GM21447 (cell line): ENCODE data around the gene NPDC1.
"Not testable (repeated sequence)": the region's sequence is repeated elsewhere in the genome, so short reads cannot be mapped to it uniquely, and the experiment has no call there.

Experiments used
- ATAC-seq: cut with Tn5 transposase; IDR thresholded peaks from one replicate; pipeline ENCODE4 v1.9.1; 2021; ENCODE audit not compliant: unreplicated experiment

NPDC1 gene

DNA sequence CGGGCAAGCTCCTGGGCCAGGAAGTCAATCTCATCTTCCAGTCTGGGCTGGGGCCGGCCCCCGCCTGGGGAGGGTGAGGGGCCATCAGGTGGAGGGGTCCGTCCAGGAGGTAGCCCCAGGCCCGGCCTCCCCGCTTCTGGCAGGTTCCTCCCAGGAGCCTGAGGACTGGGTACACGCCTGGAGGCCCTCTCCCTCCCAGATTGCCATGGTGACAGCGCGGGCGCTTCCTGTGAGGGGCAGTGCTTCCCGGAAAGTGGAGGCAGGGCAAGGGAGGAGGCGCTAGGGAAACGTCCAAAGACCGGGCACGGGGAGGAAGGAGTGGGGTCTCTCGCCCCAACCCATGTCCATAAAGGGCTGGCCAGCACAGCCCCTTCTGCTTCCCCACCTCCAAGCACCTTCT is 4.9 kb downstream of the NPDC1 start:
- ATAC-seq, result no peak

DNA sequence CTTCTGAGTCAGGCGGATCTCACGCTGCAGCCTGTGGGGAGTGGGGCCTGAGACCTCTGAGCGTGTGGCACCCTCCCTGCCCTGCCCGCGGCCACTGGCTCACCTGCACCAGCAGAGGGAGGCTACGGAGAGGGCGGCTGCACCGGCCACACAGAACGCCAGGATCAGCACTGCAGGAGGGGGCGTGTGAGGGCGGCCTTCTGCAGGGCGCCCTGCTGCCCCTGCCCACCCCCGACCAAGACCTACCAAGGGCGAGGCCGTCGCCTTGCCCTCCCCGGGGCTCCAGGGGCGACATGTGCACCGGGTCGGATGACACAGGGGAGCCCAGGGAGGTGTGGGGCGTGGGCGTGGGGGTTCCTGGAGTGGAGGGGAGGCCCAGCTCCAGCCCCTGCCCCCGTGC is 5.4 kb downstream of the NPDC1 start:
- no peak for ATAC-seq

DNA sequence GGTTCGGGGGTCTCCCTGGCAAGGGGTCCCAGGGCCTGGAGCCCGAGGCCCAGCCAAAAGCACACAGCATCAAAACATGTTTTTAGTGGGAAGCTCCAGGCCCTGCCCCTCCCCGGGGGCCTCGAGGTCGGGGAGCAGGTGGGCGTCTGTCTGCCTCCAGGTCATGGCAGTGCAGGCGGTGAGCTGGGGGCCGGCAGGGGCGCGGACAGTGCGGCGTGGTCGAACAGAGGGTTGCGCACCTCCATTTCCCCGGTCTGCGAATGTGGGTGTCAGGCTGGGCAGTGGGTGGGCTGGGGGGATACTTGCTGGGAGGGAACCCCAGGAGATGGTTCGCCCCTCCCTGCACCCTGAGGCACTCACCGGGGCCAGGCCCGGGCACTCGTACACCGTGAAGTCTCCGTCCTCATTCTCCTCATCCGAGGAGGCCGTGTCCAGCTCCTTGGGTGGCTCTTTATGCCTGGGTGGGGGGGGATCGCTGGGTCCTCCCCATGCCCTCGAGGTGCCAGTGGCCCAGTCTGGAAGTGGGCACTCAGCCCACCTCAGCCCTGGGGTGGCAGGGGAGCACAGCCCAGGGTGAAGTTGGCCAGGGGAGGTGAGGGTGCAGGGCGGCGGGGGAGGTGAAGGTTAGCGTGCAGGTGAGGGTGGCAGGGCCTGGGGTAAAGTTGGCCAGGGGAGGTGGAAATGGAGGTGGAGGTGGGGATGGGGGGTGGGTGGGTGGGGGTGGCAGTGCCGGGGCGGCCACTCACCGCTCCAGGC is 6.2 kb downstream of the NPDC1 start:
- ATAC-seq, result no peak

DNA sequence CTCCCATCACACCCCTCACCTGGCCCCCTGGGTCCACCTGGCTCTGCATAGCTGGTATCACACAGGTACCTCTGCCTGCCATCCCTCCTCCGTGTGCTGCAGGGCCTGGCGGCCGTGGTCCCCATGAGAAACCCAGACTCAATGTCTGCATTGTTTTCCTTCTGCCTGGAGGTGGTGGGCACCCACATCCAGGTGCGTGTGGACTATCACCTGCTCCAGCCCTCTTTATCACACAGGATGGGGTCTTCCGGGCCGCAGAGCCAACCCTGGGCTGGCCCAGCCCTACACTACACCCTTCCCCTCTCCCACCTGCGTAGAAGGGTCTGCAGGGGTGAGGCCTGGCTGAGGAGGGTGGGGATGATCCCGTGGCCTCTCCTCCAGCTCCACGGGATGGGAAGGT is 7.1 kb downstream of the NPDC1 start:
- ATAC-seq, result no peak

DNA sequence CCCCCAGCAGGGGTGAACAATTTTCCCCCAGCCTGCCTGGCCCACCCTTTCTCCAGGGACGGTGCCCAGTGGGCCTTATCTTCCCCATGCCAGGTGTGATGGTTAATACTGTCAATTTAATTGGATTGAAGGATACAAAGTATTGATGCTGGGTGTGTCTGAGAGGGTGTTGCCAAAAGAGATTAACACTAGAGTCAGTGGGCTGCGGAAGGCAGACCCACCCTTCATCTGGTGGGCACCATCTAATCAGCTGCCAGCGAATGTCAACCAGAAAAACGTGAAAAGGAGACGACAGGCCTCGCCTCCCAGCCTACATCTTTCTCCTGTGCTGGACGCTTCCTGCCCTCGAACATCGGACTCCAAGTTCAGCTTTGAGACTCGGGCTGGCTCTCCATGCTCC is 8.5 kb downstream of the NPDC1 start:
- no peak for ATAC-seq

DNA sequence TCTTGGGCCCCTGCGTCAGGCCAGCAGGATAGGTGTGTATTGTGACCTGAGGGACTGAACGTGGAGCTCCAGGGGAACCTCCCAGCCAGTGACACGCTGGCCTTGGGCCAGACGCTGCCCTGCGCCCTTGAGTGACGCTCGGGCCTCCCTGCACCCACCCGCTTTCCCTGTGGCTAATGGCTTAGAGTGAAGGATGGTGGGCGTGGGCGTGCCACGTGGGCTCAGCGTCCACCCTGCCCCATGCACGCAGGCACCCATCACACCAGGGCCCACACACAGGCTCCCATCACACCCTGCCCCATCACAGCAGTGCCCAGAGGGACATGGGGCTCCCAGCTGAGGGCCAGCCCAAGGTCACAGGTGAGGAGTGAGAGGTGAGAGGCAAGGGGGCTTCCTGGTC is 8.9 kb downstream of the NPDC1 start:
- no peak for ATAC-seq

DNA sequence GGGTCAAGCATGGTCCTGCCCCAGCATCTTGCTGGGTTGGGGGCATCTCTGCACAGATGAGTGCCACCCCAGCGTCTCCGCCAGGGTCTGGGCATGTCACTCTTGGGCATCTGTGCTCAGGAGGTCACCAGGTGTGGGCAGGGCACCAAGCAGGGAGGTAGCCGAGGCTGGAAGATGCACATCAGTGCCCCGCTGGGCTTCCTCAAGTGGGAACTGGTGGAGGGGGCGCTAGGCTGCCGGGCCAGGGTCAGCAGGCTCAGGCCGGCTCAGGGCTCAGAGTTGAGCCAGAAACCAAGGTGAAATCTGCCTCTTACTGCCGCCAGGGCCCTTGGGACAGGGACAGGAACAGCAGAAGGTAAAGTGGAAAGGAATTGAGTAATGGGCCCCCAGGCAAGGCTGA is 10.0 kb downstream of the NPDC1 start:
- ATAC-seq, result no peak

DNA sequence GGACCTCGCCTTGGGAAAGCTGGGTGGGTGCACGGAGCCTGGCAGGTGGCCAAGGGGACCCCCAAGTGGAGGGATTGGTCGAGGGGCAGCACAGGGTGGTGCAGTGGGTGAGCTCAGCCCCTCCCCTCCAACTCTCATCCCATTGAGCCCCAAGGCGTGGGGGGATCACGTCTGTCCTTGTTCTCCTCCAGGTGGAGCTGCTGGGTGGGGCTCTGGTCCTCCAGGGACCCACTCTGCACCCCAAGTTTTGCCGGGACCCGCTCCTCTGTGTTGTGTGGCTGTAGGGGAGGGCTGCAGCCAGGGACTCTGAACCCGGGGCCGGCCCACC is 10.5 kb downstream of the NPDC1 start:
- no peak for ATAC-seq

DNA sequence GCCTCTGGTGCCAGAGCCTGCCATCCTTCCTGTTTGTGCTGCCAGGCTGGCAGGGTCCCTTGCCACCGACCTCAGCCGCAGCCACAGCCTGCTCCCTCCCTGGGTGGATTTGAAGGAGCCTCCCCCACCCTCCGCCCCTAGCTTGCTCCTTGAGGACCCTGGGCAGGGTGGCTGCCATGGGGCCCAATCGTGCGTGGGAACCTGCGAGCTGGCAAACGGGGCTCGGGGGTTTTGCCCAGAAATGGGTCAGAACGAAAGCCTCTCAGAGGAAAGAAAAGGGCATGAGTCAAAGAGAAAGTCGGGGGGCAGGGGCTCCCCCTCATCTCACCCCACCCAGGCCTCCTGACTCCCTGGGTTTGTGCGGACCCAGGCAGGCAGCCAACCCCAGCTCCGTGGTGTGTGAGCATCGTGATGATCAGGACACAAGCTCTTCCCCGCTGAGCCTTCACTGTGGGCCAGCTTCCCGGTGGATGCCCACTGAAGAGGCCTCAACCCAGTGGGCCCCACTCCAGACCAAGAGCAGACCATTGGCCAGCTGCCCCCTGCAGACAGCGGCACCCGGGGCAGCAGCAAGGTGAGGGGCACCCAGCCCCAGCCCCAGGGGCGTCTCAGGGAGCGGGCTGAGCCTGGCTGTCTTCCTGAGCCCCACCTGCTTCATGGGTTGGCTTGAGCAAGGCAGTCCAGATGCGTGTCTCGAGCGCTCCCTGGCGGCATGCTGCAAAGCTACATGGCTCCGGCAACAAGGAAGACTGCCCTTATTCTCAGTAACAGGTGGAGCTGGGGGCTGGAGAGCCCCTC is 11.1 kb downstream of the NPDC1 start:
- ATAC-seq, result peak; percentile 55

DNA sequence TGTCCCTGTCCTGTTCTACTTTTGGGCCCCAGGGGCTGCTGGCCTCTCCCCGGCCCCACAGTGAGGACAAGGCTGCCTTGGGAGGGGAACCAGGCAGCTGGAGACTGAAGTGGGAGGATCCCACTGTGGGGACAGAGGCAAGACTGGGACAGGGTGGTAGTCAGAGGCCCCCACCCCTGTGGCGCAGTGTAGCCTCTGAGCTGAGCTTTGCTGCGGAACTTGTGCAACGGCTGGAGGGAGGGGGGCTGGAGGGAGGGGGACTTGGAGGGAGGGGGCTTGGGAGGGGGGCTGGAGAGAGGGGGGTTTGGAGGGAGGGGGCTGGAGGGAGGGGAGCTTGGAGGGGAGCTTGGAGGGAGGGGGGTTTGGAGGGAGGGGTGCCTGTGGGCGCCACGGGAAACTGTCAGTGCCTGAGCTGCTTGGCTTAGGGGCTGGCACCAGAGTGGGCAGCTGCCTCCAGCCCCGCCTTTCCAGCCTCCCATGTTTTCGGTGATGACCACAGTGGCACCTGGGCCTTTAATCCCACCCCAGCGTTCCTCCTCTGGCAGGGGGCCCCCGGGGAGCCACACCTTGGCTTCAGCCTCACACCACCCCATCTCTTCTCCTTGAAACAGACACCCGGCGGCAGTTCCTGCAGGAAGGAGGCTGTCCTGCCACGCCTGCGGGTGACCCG is 11.8 kb downstream of the NPDC1 start:
- ATAC-seq, result peak; percentile 2

DNA sequence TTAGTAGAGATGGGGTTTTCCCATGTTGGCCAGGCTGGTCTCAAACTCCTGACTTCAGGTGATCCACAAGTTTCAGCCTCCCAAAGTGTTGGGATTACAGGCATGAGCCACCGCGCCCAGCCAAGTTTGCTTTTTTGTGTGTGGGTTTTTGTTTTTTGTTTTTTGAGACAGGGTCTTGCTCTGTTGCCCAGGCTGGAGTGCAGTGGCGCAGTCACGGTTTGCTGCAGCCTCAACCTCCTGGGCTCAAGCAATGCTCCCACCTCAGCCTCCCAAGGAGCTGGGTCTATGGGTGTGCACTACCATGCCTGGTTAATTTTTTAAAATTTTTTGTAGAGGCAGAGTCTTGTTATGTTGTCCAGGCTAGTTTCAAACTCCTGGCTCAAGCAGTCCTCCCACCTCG is 12.5 kb downstream of the NPDC1 start:
- not testable (repeated sequence) for ATAC-seq

DNA sequence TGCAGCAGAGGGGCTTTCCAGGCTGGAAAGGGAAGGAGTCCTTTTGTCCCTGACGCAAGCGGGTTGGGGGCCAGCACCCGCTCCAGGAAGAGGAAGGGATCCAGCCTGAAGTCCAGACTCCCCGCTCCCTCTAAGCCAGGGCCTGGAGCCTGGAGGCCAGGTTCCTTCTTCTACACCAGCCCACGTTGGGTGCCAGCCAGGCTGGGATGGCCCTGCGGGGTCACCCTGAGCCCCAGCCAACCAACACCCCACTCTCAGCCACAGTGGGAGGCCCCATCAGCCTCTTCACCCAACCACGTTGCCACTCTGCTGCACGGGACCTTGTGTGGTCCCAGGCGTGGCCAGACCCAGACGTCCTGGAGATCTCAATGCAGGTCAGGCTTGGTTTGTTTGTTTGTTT is 13.1 kb downstream of the NPDC1 start:
- no peak for ATAC-seq

DNA sequence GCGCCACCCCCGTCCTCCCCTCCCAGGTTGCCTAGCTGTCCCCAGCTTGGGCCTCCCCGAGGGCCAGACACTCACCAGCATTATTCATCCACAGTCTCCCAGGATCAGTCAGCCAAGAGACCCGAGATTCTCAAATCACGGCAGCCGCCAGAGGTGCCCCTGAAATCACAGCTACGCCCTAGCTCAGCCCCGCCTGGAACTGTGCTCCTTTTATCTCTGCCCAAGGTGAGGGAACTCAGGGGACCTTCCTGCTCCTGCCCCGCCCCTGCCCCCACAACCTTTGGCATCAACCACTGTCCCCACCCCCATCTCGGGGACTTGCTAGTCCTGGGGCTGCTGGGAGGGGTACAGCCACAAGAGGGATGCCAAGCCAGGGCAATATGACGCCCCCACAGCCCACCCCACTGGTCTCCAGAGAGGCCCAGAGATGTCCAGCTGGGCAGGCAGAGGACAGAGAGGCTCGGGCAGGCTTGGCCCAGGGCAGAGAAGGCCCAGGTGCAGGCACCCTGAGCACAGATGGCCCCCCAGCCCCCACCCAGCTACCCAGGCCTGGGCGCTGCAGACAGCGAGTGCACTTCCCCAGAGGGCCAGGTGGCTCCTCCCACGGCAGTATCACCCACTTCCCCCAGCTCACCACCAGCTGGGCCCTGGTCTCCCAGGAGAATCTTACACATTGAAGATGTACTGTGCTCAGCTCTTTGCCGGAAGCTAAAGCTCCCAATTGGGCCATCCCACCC is 13.9 kb downstream of the NPDC1 start, which contains the start of gene FUT7:
FUT7 (minus strand) TSS at position 185 of the 737 bp plus-strand sequence; CDS start at position 88, 97 bp downstream.
- ATAC-seq, result no peak

DNA sequence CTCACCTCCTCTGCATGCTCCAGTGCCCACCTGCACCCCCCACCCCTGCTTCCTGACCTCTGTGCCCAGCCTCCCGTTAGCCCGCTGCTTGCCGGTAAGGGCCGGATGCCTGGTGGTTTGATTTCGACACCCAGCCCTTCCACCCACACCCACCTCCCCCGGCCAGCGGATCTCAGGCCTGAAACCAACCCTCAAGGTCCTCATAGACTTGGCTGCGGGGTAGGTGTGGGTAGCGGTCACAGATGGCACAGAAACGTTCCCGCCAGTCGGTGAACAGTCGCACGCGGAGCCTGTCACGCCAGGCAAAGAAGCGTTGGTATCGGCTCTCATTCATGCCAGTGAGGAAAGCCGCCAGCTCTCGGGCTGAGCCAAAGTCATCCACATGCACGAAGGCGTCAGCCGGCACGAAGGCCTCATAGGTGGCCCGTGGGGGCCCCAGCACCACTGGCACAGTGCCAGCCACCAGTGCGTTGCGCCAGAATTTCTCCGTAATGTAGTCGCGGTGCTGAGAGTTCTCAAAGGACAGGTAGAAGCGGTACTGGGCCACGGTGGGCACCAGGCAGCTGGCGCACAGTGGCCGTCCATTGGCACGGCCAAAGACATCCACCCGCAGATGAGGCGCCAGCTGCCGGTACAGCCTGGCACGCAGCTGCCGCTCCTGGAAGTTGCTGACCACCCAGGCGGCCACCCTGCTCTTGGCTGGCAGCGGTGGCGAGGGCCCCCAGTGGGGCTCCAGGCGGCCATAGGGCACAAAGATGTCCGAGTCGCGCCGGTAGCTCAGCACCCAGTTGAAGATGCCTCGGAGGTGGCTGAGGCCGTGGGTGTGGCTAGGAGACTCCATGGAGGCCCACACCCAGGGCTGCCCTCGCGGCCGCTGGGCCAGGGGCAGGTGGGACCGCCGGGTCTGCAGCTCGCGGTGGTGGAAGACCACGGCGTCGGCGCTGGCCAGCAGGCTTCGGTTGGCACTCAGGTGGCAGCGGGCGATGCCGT is 15.1 kb downstream of the NPDC1 start:
- no peak for ATAC-seq

DNA sequence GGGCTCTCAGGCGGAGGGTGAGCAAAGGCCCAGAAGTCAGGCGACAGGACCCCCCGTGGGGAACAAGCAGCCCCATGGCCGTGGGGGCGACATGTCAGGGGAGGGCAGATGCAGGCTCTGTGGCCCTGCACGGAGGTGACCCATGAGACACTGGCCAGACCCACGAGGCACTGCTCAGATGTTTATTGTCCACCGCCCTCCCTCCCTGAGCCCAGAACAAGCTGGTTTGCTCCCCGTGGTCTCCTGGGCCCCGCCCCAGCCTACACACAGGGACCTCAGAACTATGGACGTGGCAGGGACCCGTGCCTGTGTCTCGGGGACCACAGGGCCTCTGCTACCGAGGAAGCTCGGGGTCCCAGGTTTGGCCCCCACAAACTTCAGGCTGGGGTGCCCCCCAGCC is 16.0 kb downstream of the NPDC1 start:
- ATAC-seq, result no peak

DNA sequence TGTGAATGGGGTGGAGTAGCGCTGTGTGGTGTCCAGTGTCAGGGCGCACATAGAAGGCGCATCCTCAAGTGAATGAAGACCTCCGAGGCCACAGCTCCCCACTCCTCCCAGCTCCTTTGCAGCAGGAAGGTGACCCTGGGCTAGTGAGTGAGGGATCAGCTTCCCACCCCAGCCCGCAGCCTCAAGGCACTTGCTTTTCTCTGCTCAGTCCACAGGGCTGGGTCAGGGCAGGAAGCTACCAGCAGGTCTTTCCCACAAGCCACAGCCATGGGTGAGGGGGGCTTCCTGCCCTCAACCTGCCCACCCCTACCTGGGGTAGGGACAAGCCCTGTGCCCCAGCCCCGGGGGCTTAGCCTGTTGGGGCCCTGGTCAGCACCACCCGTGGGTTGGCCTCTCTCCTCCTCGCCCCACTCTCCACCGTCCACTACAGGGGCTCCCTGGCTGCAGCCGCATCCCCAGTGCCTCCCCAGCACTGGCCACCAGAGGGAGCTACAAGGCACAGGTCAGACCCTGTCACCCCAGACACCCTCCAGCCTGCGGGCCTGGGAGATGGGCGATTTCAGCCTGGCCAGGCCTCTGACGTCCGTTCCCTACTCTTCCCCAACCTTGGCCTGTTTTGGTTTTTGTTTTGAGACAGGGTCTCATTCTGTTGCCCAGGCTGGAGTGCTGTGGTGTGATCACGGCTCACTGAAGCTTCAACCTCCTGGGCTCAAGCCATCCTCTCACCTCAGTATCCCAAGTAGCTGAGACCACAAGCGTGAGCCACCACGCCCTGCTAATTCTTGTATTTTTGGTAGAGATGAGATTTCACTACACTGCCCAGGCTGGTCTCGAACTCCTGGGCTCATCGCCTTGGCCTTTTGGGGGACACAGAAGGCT is 16.7 kb downstream of the NPDC1 start:
- ATAC-seq, result peak; percentile 38

DNA sequence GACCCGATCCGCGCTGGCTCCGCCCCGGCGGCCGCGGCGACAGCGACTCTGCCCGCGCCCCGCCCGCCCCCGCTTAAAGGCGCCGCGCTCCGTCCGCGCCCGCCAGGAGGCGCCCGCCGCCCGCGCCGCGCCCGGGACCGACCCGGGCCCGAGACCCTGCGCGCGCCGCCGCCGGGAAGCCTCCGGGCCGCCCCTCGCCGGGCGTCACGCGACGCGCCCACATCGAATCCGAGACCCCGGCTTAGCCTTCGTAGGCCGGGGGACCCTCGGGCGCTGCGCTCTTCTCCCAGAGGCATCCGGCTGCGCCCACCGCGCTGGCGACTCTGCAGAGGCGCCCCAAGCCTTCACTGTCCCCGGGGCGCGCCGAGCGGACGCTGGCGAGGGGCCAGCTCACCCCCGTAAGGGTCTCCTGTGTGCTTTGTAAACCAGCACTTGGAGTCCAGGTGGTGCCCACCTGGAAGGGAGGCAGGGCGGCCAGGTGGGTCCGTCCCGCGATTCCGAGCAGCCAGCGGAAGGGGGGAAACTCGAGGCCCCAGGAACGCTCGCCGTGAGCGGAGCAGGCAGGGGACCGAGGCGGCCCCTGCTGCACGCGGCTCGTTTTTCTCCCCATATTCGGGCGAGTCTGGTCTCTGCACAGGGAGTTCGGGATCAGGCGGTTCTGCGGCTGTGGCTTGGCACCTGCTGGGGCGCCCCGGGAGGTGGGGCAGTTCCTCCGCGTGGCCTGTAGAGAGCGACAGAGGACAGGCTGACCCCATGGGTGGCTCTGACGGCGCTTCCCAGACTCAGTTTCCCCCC is 17.5 kb downstream of the NPDC1 start:
- no peak for ATAC-seq
